ENCODE measurements around the gene LARP1B.
"Not testable (repeated sequence)": the region's sequence is repeated elsewhere in the genome, so short reads cannot be mapped to it uniquely, and the experiment has no call there.

LARP1B gene

GRCh38 chr4:128076464-128076863, 15.4 kb downstream of the LARP1B start:
- no peak for TF ChIP-seq CTCF (IDR thresholded peaks at IDR 0.05)
- Mint-ChIP-seq H3K36me3 (ENCODE audit: low read depth) (peaks cover 47% of the 10 kb centered on the region), H3K4me3 (no peak overlapping the region), H3K4me1 (no peaks in the 10 kb centered on the region), H3K27ac (no peak overlapping the region), H3K27me3 (ENCODE audit: low read depth, poor library complexity) (peaks cover 4% of the 10 kb centered on the region), H3K9me3 (no peaks in the 10 kb centered on the region)
- no peak for DNase-seq

GRCh38 chr4:128095293-128095692, 34.2 kb downstream of the LARP1B start:
- not testable (repeated sequence) for H3K9me3 Mint-ChIP-seq; H3K4me3 Mint-ChIP-seq; H3K27me3 Mint-ChIP-seq (ENCODE audit: low read depth, poor library complexity)

GRCh38 chr4:128107766-128108165, 46.7 kb downstream of the LARP1B start:
- no peak for TF ChIP-seq CTCF (IDR thresholded peaks at IDR 0.05)
- no peaks in the 10 kb centered on the region for H3K4me1 Mint-ChIP-seq
- no peak overlapping the region for H3K4me3 Mint-ChIP-seq
- H3K27me3 Mint-ChIP-seq (ENCODE audit: low read depth, poor library complexity) = no peaks in the 10 kb centered on the region
- H3K36me3 Mint-ChIP-seq (ENCODE audit: low read depth) = peaks cover 46% of the 10 kb centered on the region
- H3K9me3 Mint-ChIP-seq = no peaks in the 10 kb centered on the region
- H3K27ac Mint-ChIP-seq = no peak overlapping the region
- no peak for DNase-seq

More at GRCh38 chr4:128095293-128095692, 34.2 kb downstream of the LARP1B start:
- DNase-seq, H3K4me1 Mint-ChIP-seq, H3K27ac Mint-ChIP-seq: not testable (repeated sequence)
- peaks cover 71% of the 10 kb centered on the region for H3K36me3 Mint-ChIP-seq (ENCODE audit: low read depth)

- H3K27me3 Mint-ChIP-seq (ENCODE audit: low read depth, poor library complexity) = no peaks in the 10 kb centered on the region
- H3K9me3 Mint-ChIP-seq = peaks cover 4% of the 10 kb centered on the region
- H3K4me1 Mint-ChIP-seq = no peaks in the 10 kb centered on the region
- no peak for DNase-seq
- H3K27ac Mint-ChIP-seq = no peak overlapping the region
- no peak overlapping the region for H3K4me3 Mint-ChIP-seq
- TF ChIP-seq CTCF (IDR thresholded peaks at IDR 0.05) = no peak
- H3K36me3 Mint-ChIP-seq (ENCODE audit: low read depth) = peaks cover 62% of the 10 kb centered on the region
These were observed 61.9 kb downstream of the LARP1B start for GRCh38 chr4:128123036-128123435.

GRCh38 chr4:128130621-128131020, 69.5 kb downstream of the LARP1B start:
- H3K27me3 Mint-ChIP-seq (ENCODE audit: low read depth, poor library complexity) = no peaks in the 10 kb centered on the region
- H3K4me1 Mint-ChIP-seq = no peaks in the 10 kb centered on the region
- TF ChIP-seq CTCF (IDR thresholded peaks at IDR 0.05) = no peak
- peaks cover 88% of the 10 kb centered on the region for H3K36me3 Mint-ChIP-seq (ENCODE audit: low read depth)
- no peak overlapping the region for H3K4me3 Mint-ChIP-seq
- H3K9me3 Mint-ChIP-seq = peaks cover 45% of the 10 kb centered on the region
- no peak overlapping the region for H3K27ac Mint-ChIP-seq
- no peak for DNase-seq

- no peaks in the 10 kb centered on the region for H3K27me3 Mint-ChIP-seq (ENCODE audit: low read depth, poor library complexity)
- no peaks in the 10 kb centered on the region for H3K4me1 Mint-ChIP-seq
- no peak for DNase-seq
- H3K27ac Mint-ChIP-seq = no peak overlapping the region
- peaks cover 30% of the 10 kb centered on the region for H3K9me3 Mint-ChIP-seq
- H3K4me3 Mint-ChIP-seq = no peak overlapping the region
- peaks cover 53% of the 10 kb centered on the region for H3K36me3 Mint-ChIP-seq (ENCODE audit: low read depth)
- no peak for TF ChIP-seq CTCF (IDR thresholded peaks at IDR 0.05)
These were observed 73.8 kb downstream of the LARP1B start for GRCh38 chr4:128134925-128135324.

All from nephron progenitor cell (in vitro differentiated cells).